ENCODE results near the gene TMEM121.

The TMEM121 gene

GRCh38 chr14:105493921-105494605 is 32.3 kb upstream of the TMEM121 start:
- no peak for TF ChIP-seq CTCF (conservative IDR thresholded peaks at IDR 0.05)
- no peak overlapping the region for H3K27ac ChIP-seq

- no peak for TF ChIP-seq CTCF (conservative IDR thresholded peaks at IDR 0.05)
- no peak overlapping the region for H3K27ac ChIP-seq
Observed at GRCh38 chr14:105494606-105494929, 31.8 kb upstream of the TMEM121 start.

- TF ChIP-seq CTCF (conservative IDR thresholded peaks at IDR 0.05), result no peak
- no peak overlapping the region for H3K27ac ChIP-seq
Observed at GRCh38 chr14:105495101-105495989, 31.0 kb upstream of the TMEM121 start.

GRCh38 chr14:105495990-105496830 is 30.2 kb upstream of the TMEM121 start:
- no peak overlapping the region for H3K27ac ChIP-seq
- TF ChIP-seq CTCF (conservative IDR thresholded peaks at IDR 0.05), result no peak

GRCh38 chr14:105496831-105497591 is 29.4 kb upstream of the TMEM121 start:
- TF ChIP-seq CTCF (conservative IDR thresholded peaks at IDR 0.05), result no peak
- H3K27ac ChIP-seq, result no peak overlapping the region

GRCh38 chr14:105497671-105498429 is 28.5 kb upstream of the TMEM121 start:
- no peak for TF ChIP-seq CTCF (conservative IDR thresholded peaks at IDR 0.05)
- H3K27ac ChIP-seq, result no peak overlapping the region

All from VCaP (cell line).